Panc1 (cell line): ENCODE measurements around the gene CLDN2. TPM values are rescaled to one million over a fixed set of nuclear protein-coding genes. Genes with fewer than 3 reads are reported as not detected.
A peak's percentile ranks its signal among the peaks of the same experiment; 100 is the strongest.

Experiments used
- ATAC-seq: fragments of 200-7000 bp; cut with Tn5 transposase; 2 replicates; pipeline ENCODE4 v1.9.1; 2020; ENCODE audit warnings: mild to moderate bottlenecking, moderate library complexity
- BruUV-seq: library from RNA; stranded (reverse); fragments of 400-500 nt; replicated peaks from 2 replicates; lab custom pipeline; 2021; lab: Mats Ljungman, UMichigan
- CTCF ChIA-PET: fragments of 300-600 bp; sonication (Branson Sonifier 250); formaldehyde crosslinking; loops from one replicate; lab custom pipeline; 2022; ENCODE audit warnings: antibody characterized with exemption; lab: Charles Lee
- POLR2A ChIA-PET: fragments of 300-600 bp; sonication (Branson Sonifier 250); formaldehyde crosslinking; loops from one replicate; lab custom pipeline; 2022; ENCODE audit warnings: antibody characterized with exemption; lab: Charles Lee
- DNase-seq: peaks from one replicate; pipeline ENCODE4 v3.0.0-alpha.2; 2010; ENCODE audit warnings: low read depth, low spot score
- H3K27ac ChIP-seq: 2 replicates; pipeline ENCODE4 v1.5.1; 2011; ENCODE audit warnings: mild to moderate bottlenecking, low read length, inconsistent platforms
- H3K27me3 ChIP-seq: fragments of 200-500 bp; sonication (Bioruptor generic); 2 replicates; pipeline ENCODE4 v1.6.0; 2014; ENCODE audit warnings: low read length, inconsistent platforms; ENCODE audit not compliant: control insufficient read depth, insufficient read depth
- H3K36me3 ChIP-seq: fragments of 200-500 bp; sonication (Bioruptor generic); 2 replicates; pipeline ENCODE4 v1.5.1; 2014; ENCODE audit warnings: inconsistent platforms, mild to moderate bottlenecking, low read length, moderate library complexity; ENCODE audit not compliant: control insufficient read depth, insufficient read depth
- H3K4me1 ChIP-seq: 2 replicates; pipeline ENCODE4 v1.5.1; 2011; ENCODE audit warnings: inconsistent platforms, mild to moderate bottlenecking, low read length, moderate library complexity; ENCODE audit not compliant: control insufficient read depth, insufficient read depth
- H3K4me3 ChIP-seq, 2 experiments: 2 replicates each; pipeline ENCODE4 v1.5.1; 2011 to 2012; ENCODE audit warnings: low read depth in 2 of 2, low read length in 2 of 2, mild to moderate bottlenecking in 2 of 2, inconsistent platforms in 1 of 2, moderate library complexity in 1 of 2
- H3K9me3 ChIP-seq: fragments of 200-500 bp; sonication (Bioruptor generic); 2 replicates; pipeline ENCODE4 v1.5.1; 2014; ENCODE audit warnings: low read depth, mild to moderate bottlenecking, inconsistent platforms, low read length, moderate library complexity; ENCODE audit not compliant: control insufficient read depth, insufficient read depth
- POLR2AphosphoS5 ChIP-seq: IDR thresholded peaks from 2 replicates; pipeline ENCODE4 v1.6.1; 2012; ENCODE audit warnings: mild to moderate bottlenecking, low read depth, low read length, moderate library complexity
- REST ChIP-seq, 2 experiments: IDR thresholded peaks; 2 replicates each; pipeline ENCODE4 v1.6.1; 2011 to 2012; ENCODE audit warnings: low read depth in 2 of 2, control low read depth in 1 of 2, low read length in 1 of 2, mild to moderate bottlenecking in 1 of 2, moderate library complexity in 1 of 2; ENCODE audit not compliant: insufficient read depth in 1 of 2
- SIN3A ChIP-seq: IDR thresholded peaks from 2 replicates; pipeline ENCODE4 v1.6.1; 2012; ENCODE audit warnings: low read depth, mild to moderate bottlenecking, low read length, moderate library complexity, borderline replicate concordance; ENCODE audit not compliant: insufficient read depth
- TCF7L2 ChIP-seq: IDR thresholded peaks from 2 replicates; pipeline ENCODE4 v1.6.1; 2011; ENCODE audit warnings: mild to moderate bottlenecking, low read depth, low read length, inconsistent platforms
- in situ Hi-C: cut with HindIII; loops from 2 replicates; pipeline ENCODE4 v1.10.0; 2016; ENCODE audit warnings: low sequenced_read_pairs, low pct_unique_long_range_greater_than_20kb
- intact Hi-C: fragments of 100-400 bp; cut with micrococcal nuclease; formaldehyde crosslinking; loops from one replicate; pipeline ENCODE4 v1.10.0; 2022; ENCODE audit not compliant: unreplicated experiment
- total RNA-seq: library from RNA; stranded (reverse); gene quantifications from one replicate; pipeline ENCODE4 v1.2.1, GENCODE V29; 2021; ENCODE audit not compliant: unreplicated experiment
- TF ChIP-seq, protein P1 (sequence below): fragments of 450-650 bp; IDR thresholded peaks from 2 replicates; pipeline ENCODE4 v1.5.1; 2017; ENCODE audit warnings: mild to moderate bottlenecking

The CLDN2 gene
- total RNA-seq, 1 experiment from 2014 or later: 0.10 TPM

DNA sequence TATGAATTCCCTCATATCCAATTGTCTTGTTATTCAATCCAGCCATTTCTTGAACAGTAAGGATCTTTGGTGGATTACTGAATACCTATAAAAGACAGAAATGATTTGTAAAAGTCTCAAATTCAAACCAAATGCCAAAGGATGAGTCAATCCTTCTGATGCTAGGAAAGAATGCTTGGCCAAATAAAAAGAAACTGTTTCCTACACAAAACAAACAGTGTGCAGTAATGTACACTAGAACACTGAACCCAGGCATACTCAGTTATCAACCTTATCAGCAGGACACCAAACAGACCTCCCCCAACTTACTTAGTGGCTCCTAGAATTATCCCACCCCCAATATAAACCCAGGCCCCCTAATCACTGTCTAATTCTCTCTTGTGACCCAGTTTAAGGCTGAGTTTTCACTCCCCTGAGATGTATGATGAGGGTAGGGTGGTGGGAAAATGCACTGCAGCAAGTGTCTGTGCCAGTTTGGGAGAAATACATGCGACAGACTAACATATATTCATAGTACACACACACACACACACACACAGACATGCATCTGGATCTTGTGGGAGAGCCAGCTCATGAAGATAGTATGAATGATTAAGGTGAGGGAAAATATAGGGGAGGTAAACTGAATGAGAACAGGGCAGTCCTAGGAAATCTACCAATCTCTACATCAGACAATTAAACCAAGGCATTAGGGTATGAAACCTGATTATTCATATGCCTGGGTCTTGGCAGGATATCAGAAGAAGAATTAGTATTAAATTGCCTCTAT, 35.0 kb downstream of the CLDN2 start:
- intact Hi-C loops: no loop called here
- peak; percentile 78 for ATAC-seq
- no TSS peak for BruUV-seq

GRCh38 chrX:106957856-106958255, 37.7 kb downstream of the CLDN2 start:
- H3K4me3 ChIP-seq: no peak overlapping the region
- intact Hi-C loops: no loop called here
- TF ChIP-seq SIN3A: no peak
- no peak for TF ChIP-seq TCF7L2
- TF ChIP-seq POLR2AphosphoS5: no peak
- TF ChIP-seq REST (IDR thresholded peaks at IDR 0.05; ENCODE audit: insufficient read depth in 1 of 2, low read depth in 2 of 2, low read length in 1 of 2): no peak
- TF ChIP-seq, protein P1, sequence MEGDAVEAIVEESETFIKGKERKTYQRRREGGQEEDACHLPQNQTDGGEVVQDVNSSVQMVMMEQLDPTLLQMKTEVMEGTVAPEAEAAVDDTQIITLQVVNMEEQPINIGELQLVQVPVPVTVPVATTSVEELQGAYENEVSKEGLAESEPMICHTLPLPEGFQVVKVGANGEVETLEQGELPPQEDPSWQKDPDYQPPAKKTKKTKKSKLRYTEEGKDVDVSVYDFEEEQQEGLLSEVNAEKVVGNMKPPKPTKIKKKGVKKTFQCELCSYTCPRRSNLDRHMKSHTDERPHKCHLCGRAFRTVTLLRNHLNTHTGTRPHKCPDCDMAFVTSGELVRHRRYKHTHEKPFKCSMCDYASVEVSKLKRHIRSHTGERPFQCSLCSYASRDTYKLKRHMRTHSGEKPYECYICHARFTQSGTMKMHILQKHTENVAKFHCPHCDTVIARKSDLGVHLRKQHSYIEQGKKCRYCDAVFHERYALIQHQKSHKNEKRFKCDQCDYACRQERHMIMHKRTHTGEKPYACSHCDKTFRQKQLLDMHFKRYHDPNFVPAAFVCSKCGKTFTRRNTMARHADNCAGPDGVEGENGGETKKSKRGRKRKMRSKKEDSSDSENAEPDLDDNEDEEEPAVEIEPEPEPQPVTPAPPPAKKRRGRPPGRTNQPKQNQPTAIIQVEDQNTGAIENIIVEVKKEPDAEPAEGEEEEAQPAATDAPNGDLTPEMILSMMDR: no peak
- H3K27ac ChIP-seq: no peak overlapping the region
- BruUV-seq: no TSS peak
- ATAC-seq (no peak), DNase-seq (no peak)
- H3K36me3 ChIP-seq: no peaks in the 10 kb centered on the region
- in situ Hi-C loops: no loop called here
- H3K9me3 ChIP-seq: no peaks in the 10 kb centered on the region
- H3K4me1 ChIP-seq: peaks cover 3% of the 10 kb centered on the region
- ChIA-PET POLR2A (interaction anchor here (0.6 kb wide), 2 partner anchors 16 to 47 kb away, joined by 3 to 4 read pairs; no protein-coding TSS in a partner anchor), CTCF (no interaction called here)
- H3K27me3 ChIP-seq: no peaks in the 10 kb centered on the region

More for the DNA sequence above, 35.0 kb downstream of the CLDN2 start:
- Histone ChIP-seq H3K27ac (no peak overlapping the region), H3K4me1 (peaks cover 3% of the 10 kb centered on the region), H3K36me3 (no peaks in the 10 kb centered on the region), H3K27me3 (no peaks in the 10 kb centered on the region), H3K9me3 (no peaks in the 10 kb centered on the region), H3K4me3 (no peak overlapping the region)
- no peak for TF ChIP-seq SIN3A
- TF ChIP-seq, protein P1: no peak
- TF ChIP-seq POLR2AphosphoS5: no peak
- TF ChIP-seq REST (IDR thresholded peaks at IDR 0.05; ENCODE audit: insufficient read depth in 1 of 2, low read depth in 2 of 2, low read length in 1 of 2): no peak
- no peak for TF ChIP-seq TCF7L2
- in situ Hi-C loops: no loop called here
- DNase-seq: no peak
- POLR2A ChIA-PET: no interaction called here
- CTCF ChIA-PET: no interaction called here
